GM19395 (cell line): ENCODE data around the gene NEDD4L.
"Not testable (repeated sequence)": the region's sequence is repeated elsewhere in the genome, so short reads cannot be mapped to it uniquely, and the experiment has no call there.

ENCODE experiments used
- ATAC-seq: cut with Tn5 transposase; IDR thresholded peaks from one replicate; pipeline ENCODE4 v1.9.1; 2021; ENCODE audit warnings: mild to moderate bottlenecking, moderate library complexity; ENCODE audit not compliant: unreplicated experiment

NEDD4L gene

GRCh38 chr18:58257461-58257860 lies 213.4 kb downstream of the NEDD4L start:
- no peak for ATAC-seq

- no peak for ATAC-seq
These were observed 214.8 kb downstream of the NEDD4L start for GRCh38 chr18:58258692-58259342.

GRCh38 chr18:58263055-58263957 lies 219.3 kb downstream of the NEDD4L start:
- ATAC-seq: no peak

GRCh38 chr18:58264075-58264474 lies 220.0 kb downstream of the NEDD4L start:
- no peak for ATAC-seq

GRCh38 chr18:58264840-58265239 lies 220.8 kb downstream of the NEDD4L start:
- no peak for ATAC-seq

- not testable (repeated sequence) for ATAC-seq
These were observed 221.5 kb downstream of the NEDD4L start for GRCh38 chr18:58265489-58265888.

GRCh38 chr18:58266291-58266690 lies 222.3 kb downstream of the NEDD4L start:
- ATAC-seq: no peak

GRCh38 chr18:58267493-58267892 lies 223.5 kb downstream of the NEDD4L start:
- ATAC-seq: no peak

GRCh38 chr18:58268849-58269248 lies 224.8 kb downstream of the NEDD4L start:
- no peak for ATAC-seq

GRCh38 chr18:58269931-58270330 lies 225.9 kb downstream of the NEDD4L start:
- no peak for ATAC-seq

GRCh38 chr18:58270396-58270795 lies 226.4 kb downstream of the NEDD4L start:
- no peak for ATAC-seq

- ATAC-seq: no peak
These were observed 227.7 kb downstream of the NEDD4L start for GRCh38 chr18:58271770-58272169.

GRCh38 chr18:58272209-58272608 lies 228.2 kb downstream of the NEDD4L start:
- ATAC-seq: no peak

GRCh38 chr18:58272779-58273435 lies 228.9 kb downstream of the NEDD4L start:
- ATAC-seq: no peak

- ATAC-seq: no peak
These were observed 231.2 kb downstream of the NEDD4L start for GRCh38 chr18:58275176-58275575.

- no peak for ATAC-seq
These were observed 233.0 kb downstream of the NEDD4L start for GRCh38 chr18:58276789-58277739.

- ATAC-seq: no peak
These were observed 235.6 kb downstream of the NEDD4L start for GRCh38 chr18:58279504-58280175.

- no peak for ATAC-seq
These were observed 236.2 kb downstream of the NEDD4L start for GRCh38 chr18:58280191-58280590.

- ATAC-seq: not testable (repeated sequence)
These were observed 238.8 kb downstream of the NEDD4L start for GRCh38 chr18:58282872-58283271.
